Psoas muscle (tissue), 8 donors: ENCODE data around the gene PELI2. TPM values are rescaled to one million over a fixed set of nuclear protein-coding genes. Genes with fewer than 3 reads are reported as not detected.
"Not testable (repeated sequence)": the region's sequence is repeated elsewhere in the genome, so short reads cannot be mapped to it uniquely, and the experiment has no call there.

Experiments
- ATAC-seq, 4 donors: fragments of 200-7000 bp; cut with Tn5 transposase; one replicate each; pipeline ENCODE4 v1.9.1; 2020; ENCODE audit warnings: moderate library complexity in 3 of 4, mild to moderate bottlenecking in 2 of 4
- DNase-seq, 2 donors: peaks; one replicate each; pipeline ENCODE4 v3.0.0-alpha.2; 2020
- H3K27ac ChIP-seq: fragments of 200-600 bp; one replicate; pipeline ENCODE4 v1.8.0; 2022
- H3K27me3 ChIP-seq, 3 donors: fragments of 200-600 bp in 1 of 3; one replicate each; pipeline versions ENCODE4 v1.6.1 to v1.8.0; 2013 to 2022; ENCODE audit warnings: low read length in 2 of 3, mild to moderate bottlenecking in 2 of 3, moderate library complexity in 1 of 3; ENCODE audit not compliant: insufficient read depth in 3 of 3
- H3K36me3 ChIP-seq, 2 donors: fragments of 200-600 bp in 1 of 2; one replicate each; pipeline versions ENCODE4 v1.6.1 to v1.8.0; 2013 to 2022; ENCODE audit warnings: low read depth in 1 of 2, mild to moderate bottlenecking in 1 of 2, moderate library complexity in 1 of 2; ENCODE audit not compliant: insufficient read depth in 1 of 2
- H3K4me1 ChIP-seq: fragments of 200-600 bp; one replicate; pipeline ENCODE4 v1.8.0; 2022
- H3K4me3 ChIP-seq: fragments of 200-600 bp; one replicate; pipeline ENCODE4 v1.8.0; 2022; ENCODE audit warnings: mild to moderate bottlenecking
- H3K9me3 ChIP-seq: fragments of 200-600 bp; one replicate; pipeline ENCODE4 v1.8.0; 2022
- CTCF ChIP-seq: fragments of 200-600 bp; IDR thresholded peaks from one replicate; pipeline ENCODE4 v1.8.0; 2022; ENCODE audit warnings: antibody characterized with exemption
- WGBS, 3 donors: extraction: QIAGEN DNeasy Blood & Tissue Kit; methylation state at CpG; one replicate each; pipeline versions ENCODE4 v1.1.6 to v1.1.7; 2013; 5-methylcytosine and 5-hydroxymethylcytosine counted together
- intact Hi-C, 2 donors: fragments of 100-400 bp; cut with DNase I; formaldehyde crosslinking; loops; one replicate each; pipeline versions ENCODE4 v1.11.0 to v1.14.2; 2022
- polyA plus RNA-seq, 3 donors: library from polyadenylated mRNA; stranded (reverse); fragments of 200-250 nt; gene quantifications; one replicate each; pipeline ENCODE4 v1.2.3, GENCODE V29; 2013
- total RNA-seq, 4 donors: library from RNA; stranded (reverse); fragmentation: NEBNext Ultra II Directional in 2 of 4; extraction: Animal tissue kit (Norgen Biotek cat#: 25700) in 2 of 4; gene quantifications; one replicate each; pipeline versions ENCODE4 v1.2.1 to v1.2.4, GENCODE V29; 2021 to 2023
- donor health status: healthy with polysubstance abuse.
- donor health status: DM: no; HTN: no; CAD: no; lungs with moderate emphysema.
- donor health status: Bipolar disorder and iron deficiency.
- donor health status: healthy.
- donor health status: DM: yes; HTN: yes; CAD: no.
- donor health status: DM: no; HTN: no; CAD: no.
- donor health status: DM: no; HTN: no; CAD: no.
- donor health status: DM: yes; HTN: yes; CAD: no.

Gene PELI2
- total and polyA plus RNA-seq, 7 donors: 0.44 to 2.9 (median 1.9) TPM

- Histone ChIP-seq H3K9me3 (peaks cover 12% of the 10 kb centered on the region), H3K27ac (no peak overlapping the region), H3K4me1 (no peaks in the 10 kb centered on the region), H3K36me3 (no peaks in the 10 kb centered on the region), H3K4me3 (no peak overlapping the region), H3K27me3 (no peaks in the 10 kb centered on the region)
- ATAC-seq (no peak), DNase-seq (no peak)
- TF ChIP-seq CTCF: no peak
- intact Hi-C loops: no loop called here
- WGBS, 3 donors: 13 to 31% (median 30%) methylated on average over 2 of the region's 2 CpGs
Measured at GRCh38 chr14:56160088-56160487, 41.9 kb downstream of the PELI2 start.

GRCh38 chr14:56161658-56162057, 43.4 kb downstream of the PELI2 start:
- Histone ChIP-seq H3K36me3 (no peaks in the 10 kb centered on the region), H3K9me3 (peaks cover 21% of the 10 kb centered on the region), H3K4me3 (no peak overlapping the region), H3K27ac (no peak overlapping the region), H3K4me1 (no peaks in the 10 kb centered on the region), H3K27me3 (no peaks in the 10 kb centered on the region)
- 91 to 100% (median 91%) methylated on average over 1 of the region's 1 CpG for WGBS, 3 donors
- ATAC-seq: no peak
- intact Hi-C loops: no loop called here
- TF ChIP-seq CTCF: no peak
- no peak for DNase-seq

- Histone ChIP-seq H3K27me3 (no peaks in the 10 kb centered on the region), H3K4me1 (no peaks in the 10 kb centered on the region), H3K27ac (no peak overlapping the region), H3K4me3 (no peak overlapping the region), H3K9me3 (peaks cover 21% of the 10 kb centered on the region), H3K36me3 (no peaks in the 10 kb centered on the region)
- 79 to 90% (median 89%) methylated on average over 2 of the region's 2 CpGs for WGBS, 3 donors
- DNase-seq (no peak), ATAC-seq (no peak)
- no peak for TF ChIP-seq CTCF
- intact Hi-C loops: no loop called here
Measured at GRCh38 chr14:56162476-56162875, 44.3 kb downstream of the PELI2 start.

GRCh38 chr14:56166579-56166978, 48.4 kb downstream of the PELI2 start:
- H3K9me3 ChIP-seq: peaks cover 21% of the 10 kb centered on the region
- 97 to 98% (median 97%) methylated on average over 7 of the region's 7 CpGs for WGBS, 3 donors
- DNase-seq, H3K4me3 ChIP-seq, H3K4me1 ChIP-seq, intact Hi-C loops, ATAC-seq, H3K27me3 ChIP-seq, H3K27ac ChIP-seq, H3K36me3 ChIP-seq: not testable (repeated sequence)

GRCh38 chr14:56168007-56168616, 49.9 kb downstream of the PELI2 start:
- Histone ChIP-seq H3K4me1 (no peaks in the 10 kb centered on the region), H3K27ac (no peak overlapping the region), H3K27me3 (no peaks in the 10 kb centered on the region), H3K36me3 (no peaks in the 10 kb centered on the region), H3K9me3 (peaks cover 21% of the 10 kb centered on the region), H3K4me3 (no peak overlapping the region)
- ATAC-seq: no peak
- 83 to 92% (median 88%) methylated on average over 3 of the region's 3 CpGs for WGBS, 3 donors
- TF ChIP-seq CTCF: no peak
- intact Hi-C loops: no loop called here
- DNase-seq: no peak
